NT2/D1 (cell line): ENCODE measurements around the gene TRAPPC1.

ENCODE experiments used
- DNase-seq: peaks from one replicate; pipeline ENCODE4 v3.0.0-alpha.2; 2011; ENCODE audit warnings: low read depth, low spot score
- H3K27me3 ChIP-seq: 2 replicates; pipeline ENCODE4 v1.6.0; 2011; ENCODE audit warnings: mild to moderate bottlenecking; ENCODE audit not compliant: insufficient read length, insufficient read depth
- H3K36me3 ChIP-seq: 2 replicates; pipeline ENCODE4 v1.6.1; 2011; ENCODE audit warnings: mild to moderate bottlenecking, low read length, mixed read lengths; ENCODE audit not compliant: insufficient read depth, insufficient read length
- H3K4me1 ChIP-seq: 2 replicates; pipeline ENCODE4 v1.5.1; 2011; ENCODE audit not compliant: insufficient read depth, insufficient read length
- H3K4me3 ChIP-seq: 2 replicates; pipeline ENCODE4 v1.5.1; 2011; ENCODE audit warnings: low read depth; ENCODE audit not compliant: insufficient read length
- H3K9ac ChIP-seq: 2 replicates; pipeline ENCODE4 v1.6.0; 2011; ENCODE audit warnings: low read depth; ENCODE audit not compliant: insufficient read length
- H3K9me3 ChIP-seq: 2 replicates; pipeline ENCODE4 v1.5.1; 2011; ENCODE audit warnings: mild to moderate bottlenecking, low read length; ENCODE audit not compliant: insufficient read depth
- SUZ12 ChIP-seq: IDR thresholded peaks from 2 replicates; pipeline ENCODE4 v1.6.1; 2011; ENCODE audit not compliant: insufficient read length, insufficient read depth; ENCODE audit errors: extremely low read depth
- YY1 ChIP-seq: IDR thresholded peaks from 2 replicates; pipeline ENCODE4 v1.6.1; 2011; ENCODE audit not compliant: insufficient read length, insufficient read depth
- ZNF274 ChIP-seq: IDR thresholded peaks from 2 replicates; pipeline ENCODE4 v1.6.1; 2011; ENCODE audit warnings: mild to moderate bottlenecking, low read depth, low read length

TRAPPC1 gene

GRCh38 chr17:7887482-7888183 lies 44.1 kb downstream of the TRAPPC1 start:
- peak overlapping the region; percentile 35 for H3K4me3 ChIP-seq
- H3K9me3 ChIP-seq: no peaks in the 10 kb centered on the region
- H3K4me1 ChIP-seq: peaks cover 5% of the 10 kb centered on the region
- DNase-seq: no peak
- peaks cover 22% of the 10 kb centered on the region for H3K36me3 ChIP-seq
- no peaks in the 10 kb centered on the region for H3K27me3 ChIP-seq
- H3K9ac ChIP-seq: peak overlapping the region; percentile 79
- TF ChIP-seq YY1: no peak
- TF ChIP-seq ZNF274: no peak
- TF ChIP-seq SUZ12: no peak

- peak overlapping the region; percentile 50 for H3K9ac ChIP-seq
- peaks cover 5% of the 10 kb centered on the region for H3K4me1 ChIP-seq
- peaks cover 22% of the 10 kb centered on the region for H3K36me3 ChIP-seq
- no peaks in the 10 kb centered on the region for H3K27me3 ChIP-seq
- H3K9me3 ChIP-seq: no peaks in the 10 kb centered on the region
- TF ChIP-seq YY1 (no peak), SUZ12 (no peak), ZNF274 (no peak)
- H3K4me3 ChIP-seq: peak overlapping the region; percentile 67
- DNase-seq: no peak
Observed at GRCh38 chr17:7887038-7887481, 44.7 kb downstream of the TRAPPC1 start.

GRCh38 chr17:7886227-7887037 lies 45.3 kb downstream of the TRAPPC1 start:
- TF ChIP-seq SUZ12 (no peak), ZNF274 (no peak), YY1 (no peak)
- DNase-seq: no peak
- H3K9me3 ChIP-seq: no peaks in the 10 kb centered on the region
- peak overlapping the region; percentile 67 for H3K4me3 ChIP-seq
- no peaks in the 10 kb centered on the region for H3K27me3 ChIP-seq
- peaks cover 5% of the 10 kb centered on the region for H3K4me1 ChIP-seq
- H3K36me3 ChIP-seq: peaks cover 19% of the 10 kb centered on the region
- H3K9ac ChIP-seq: peak overlapping the region; percentile 79

- no peaks in the 10 kb centered on the region for H3K27me3 ChIP-seq
- peaks cover 18% of the 10 kb centered on the region for H3K36me3 ChIP-seq
- peaks cover 5% of the 10 kb centered on the region for H3K4me1 ChIP-seq
- TF ChIP-seq YY1 (no peak), ZNF274 (no peak), SUZ12 (no peak)
- peak overlapping the region; percentile 79 for H3K9ac ChIP-seq
- no peaks in the 10 kb centered on the region for H3K9me3 ChIP-seq
- H3K4me3 ChIP-seq: peak overlapping the region; percentile 67
- DNase-seq: no peak
Observed at GRCh38 chr17:7885367-7886226, 46.1 kb downstream of the TRAPPC1 start.

- DNase-seq: no peak
- H3K36me3 ChIP-seq: peaks cover 24% of the 10 kb centered on the region
- H3K9me3 ChIP-seq: no peaks in the 10 kb centered on the region
- no peak for TF ChIP-seq SUZ12
- H3K27me3 ChIP-seq: no peaks in the 10 kb centered on the region
- peak overlapping the region; percentile 77 for H3K9ac ChIP-seq
- H3K4me3 ChIP-seq: peak overlapping the region; percentile 36
- H3K4me1 ChIP-seq: peaks cover 5% of the 10 kb centered on the region
Observed at GRCh38 chr17:7884581-7885366, 47.0 kb downstream of the TRAPPC1 start.

GRCh38 chr17:7883781-7884386 lies 47.9 kb downstream of the TRAPPC1 start:
- peaks cover 33% of the 10 kb centered on the region for H3K36me3 ChIP-seq
- no peaks in the 10 kb centered on the region for H3K9me3 ChIP-seq
- no peaks in the 10 kb centered on the region for H3K27me3 ChIP-seq
- DNase-seq: no peak
- peak overlapping the region; percentile 21 for H3K9ac ChIP-seq
- no peak for TF ChIP-seq ZNF274
- TF ChIP-seq YY1: no peak
- TF ChIP-seq SUZ12: no peak
- H3K4me1 ChIP-seq: peaks cover 2% of the 10 kb centered on the region
- H3K4me3 ChIP-seq: no peak overlapping the region
